ENCODE measurements around the gene C19orf47.

The C19orf47 gene

DNA sequence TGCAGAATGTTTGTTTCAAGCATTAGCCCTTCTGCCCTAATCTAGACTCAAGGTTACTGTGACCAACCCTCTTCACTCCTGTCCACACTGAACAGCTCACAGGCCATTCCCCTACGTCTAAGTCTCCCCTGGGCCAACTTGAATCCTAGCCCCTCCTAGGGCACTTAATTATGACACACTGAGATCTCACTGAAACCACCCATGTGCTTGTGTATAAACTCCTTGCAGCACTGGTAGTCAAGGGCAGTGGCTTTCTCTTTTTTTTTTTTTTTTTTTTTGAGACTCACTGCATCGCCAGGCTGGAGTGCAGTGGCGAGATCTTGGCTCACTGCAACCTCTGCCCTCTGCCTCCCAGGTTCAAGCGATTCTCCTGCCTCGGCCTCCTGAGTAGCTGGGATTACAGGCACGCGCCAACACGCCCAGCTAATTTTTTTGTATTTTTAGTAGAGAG, 61.2 kb downstream of the C19orf47 start:
- Histone ChIP-seq H3K4me1 (ENCODE audit: low read length) (0 out of 2 replicates have a peak, but pooled peaks cover 10% of the 10 kb centered on the region), H3K9me2 (replicated peaks; ENCODE audit: insufficient read depth, low read length) (no peaks in the 10 kb centered on the region), H3K36me3 (replicated peaks; ENCODE audit: insufficient read depth, low read length) (no peaks in the 10 kb centered on the region), H3K9ac (ENCODE audit: low read length) (no peak overlapping the region), H3K27me3 (replicated peaks; ENCODE audit: insufficient read depth, low read length) (no peaks in the 10 kb centered on the region), H3K27ac (ENCODE audit: low read length) (no peak overlapping the region), H3F3A (ENCODE audit: insufficient read depth, low read length) (peaks cover 4% of the 10 kb centered on the region), H2AFZ (ENCODE audit: low read length) (0 out of 2 replicates have a peak overlapping the region, but pooled peaks have one; percentile 4), H3K9me3 (replicated peaks; ENCODE audit: insufficient read depth, low read length) (no peaks in the 10 kb centered on the region), H3K4me3 (ENCODE audit: low read length) (no peak overlapping the region), H3K4me2 (ENCODE audit: low read depth, low read length) (no peak overlapping the region), H3K79me2 (ENCODE audit: low read length) (peaks cover 31% of the 10 kb centered on the region), H4K20me1 (ENCODE audit: insufficient read depth, low read length) (no peaks in the 10 kb centered on the region)
- TF ChIP-seq, protein P1, sequence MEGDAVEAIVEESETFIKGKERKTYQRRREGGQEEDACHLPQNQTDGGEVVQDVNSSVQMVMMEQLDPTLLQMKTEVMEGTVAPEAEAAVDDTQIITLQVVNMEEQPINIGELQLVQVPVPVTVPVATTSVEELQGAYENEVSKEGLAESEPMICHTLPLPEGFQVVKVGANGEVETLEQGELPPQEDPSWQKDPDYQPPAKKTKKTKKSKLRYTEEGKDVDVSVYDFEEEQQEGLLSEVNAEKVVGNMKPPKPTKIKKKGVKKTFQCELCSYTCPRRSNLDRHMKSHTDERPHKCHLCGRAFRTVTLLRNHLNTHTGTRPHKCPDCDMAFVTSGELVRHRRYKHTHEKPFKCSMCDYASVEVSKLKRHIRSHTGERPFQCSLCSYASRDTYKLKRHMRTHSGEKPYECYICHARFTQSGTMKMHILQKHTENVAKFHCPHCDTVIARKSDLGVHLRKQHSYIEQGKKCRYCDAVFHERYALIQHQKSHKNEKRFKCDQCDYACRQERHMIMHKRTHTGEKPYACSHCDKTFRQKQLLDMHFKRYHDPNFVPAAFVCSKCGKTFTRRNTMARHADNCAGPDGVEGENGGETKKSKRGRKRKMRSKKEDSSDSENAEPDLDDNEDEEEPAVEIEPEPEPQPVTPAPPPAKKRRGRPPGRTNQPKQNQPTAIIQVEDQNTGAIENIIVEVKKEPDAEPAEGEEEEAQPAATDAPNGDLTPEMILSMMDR (IDR thresholded peaks at IDR 0.05; ENCODE audit: low read length), result no peak
- TF ChIP-seq EZH2 (optimal IDR thresholded peaks at IDR 0.05; ENCODE audit: low read depth, low read length) (no peak), EZH2phosphoT487 (IDR thresholded peaks at IDR 0.05; ENCODE audit: low read length) (no peak)
- no peak for DNase-seq

DNA sequence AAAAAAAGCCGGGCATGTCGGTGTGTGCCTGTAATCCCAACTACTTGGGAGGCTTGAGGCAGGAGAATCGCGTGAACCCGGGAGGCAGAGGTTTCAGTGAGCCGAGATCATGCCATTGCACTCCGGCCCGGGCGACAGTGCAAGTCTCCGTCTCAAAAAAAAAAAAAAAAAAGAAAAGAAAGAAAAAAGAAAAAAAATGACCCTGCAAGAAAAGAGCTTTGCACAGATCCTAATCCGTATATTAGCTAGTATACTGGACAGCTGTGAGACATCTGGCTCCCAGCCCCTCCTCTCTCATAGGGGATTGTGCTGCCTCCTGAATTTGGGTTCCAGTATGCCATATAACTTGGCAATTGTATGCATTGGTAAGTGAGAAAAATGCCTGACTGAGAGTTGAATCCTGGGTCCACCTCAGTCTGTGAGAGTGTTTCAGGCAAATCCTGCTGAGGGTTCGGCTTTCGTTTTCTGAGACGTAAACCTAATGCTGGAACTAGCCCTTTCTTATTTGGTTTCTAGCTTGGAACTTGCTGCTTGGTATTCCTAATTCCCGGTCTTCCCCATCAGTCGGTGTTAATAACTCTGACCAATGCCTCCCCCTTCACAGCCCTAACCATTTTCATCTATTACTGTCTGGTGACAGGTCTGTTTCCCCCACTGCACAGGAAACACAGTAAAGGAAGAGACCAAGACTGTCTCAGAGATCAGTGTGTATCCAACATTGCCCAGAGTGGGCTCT, 61.8 kb downstream of the C19orf47 start:
- Histone ChIP-seq H4K20me1 (ENCODE audit: insufficient read depth, low read length) (no peaks in the 10 kb centered on the region), H2AFZ (ENCODE audit: low read length) (peak overlapping the region; percentile 90; the same call in 1 of the 2 replicates), H3K9me3 (replicated peaks; ENCODE audit: insufficient read depth, low read length) (no peaks in the 10 kb centered on the region), H3K36me3 (replicated peaks; ENCODE audit: insufficient read depth, low read length) (no peaks in the 10 kb centered on the region), H3K4me1 (ENCODE audit: low read length) (0 out of 2 replicates have a peak, but pooled peaks cover 10% of the 10 kb centered on the region), H3F3A (ENCODE audit: insufficient read depth, low read length) (peaks cover 4% of the 10 kb centered on the region), H3K79me2 (ENCODE audit: low read length) (peaks cover 37% of the 10 kb centered on the region), H3K9me2 (replicated peaks; ENCODE audit: insufficient read depth, low read length) (no peaks in the 10 kb centered on the region), H3K9ac (ENCODE audit: low read length) (no peak overlapping the region), H3K4me2 (ENCODE audit: low read depth, low read length) (peak overlapping the region; percentile 88; the same call in 1 of the 2 replicates), H3K27me3 (replicated peaks; ENCODE audit: insufficient read depth, low read length) (no peaks in the 10 kb centered on the region), H3K27ac (ENCODE audit: low read length) (peak overlapping the region; percentile 85; the same call in 1 of the 2 replicates), H3K4me3 (ENCODE audit: low read length) (no peak overlapping the region)
- TF ChIP-seq EZH2 (optimal IDR thresholded peaks at IDR 0.05; ENCODE audit: low read depth, low read length) (no peak), EZH2phosphoT487 (IDR thresholded peaks at IDR 0.05; ENCODE audit: low read length) (no peak)
- TF ChIP-seq, protein P1 (IDR thresholded peaks at IDR 0.05; ENCODE audit: low read length), result no peak
- no peak for DNase-seq

DNA sequence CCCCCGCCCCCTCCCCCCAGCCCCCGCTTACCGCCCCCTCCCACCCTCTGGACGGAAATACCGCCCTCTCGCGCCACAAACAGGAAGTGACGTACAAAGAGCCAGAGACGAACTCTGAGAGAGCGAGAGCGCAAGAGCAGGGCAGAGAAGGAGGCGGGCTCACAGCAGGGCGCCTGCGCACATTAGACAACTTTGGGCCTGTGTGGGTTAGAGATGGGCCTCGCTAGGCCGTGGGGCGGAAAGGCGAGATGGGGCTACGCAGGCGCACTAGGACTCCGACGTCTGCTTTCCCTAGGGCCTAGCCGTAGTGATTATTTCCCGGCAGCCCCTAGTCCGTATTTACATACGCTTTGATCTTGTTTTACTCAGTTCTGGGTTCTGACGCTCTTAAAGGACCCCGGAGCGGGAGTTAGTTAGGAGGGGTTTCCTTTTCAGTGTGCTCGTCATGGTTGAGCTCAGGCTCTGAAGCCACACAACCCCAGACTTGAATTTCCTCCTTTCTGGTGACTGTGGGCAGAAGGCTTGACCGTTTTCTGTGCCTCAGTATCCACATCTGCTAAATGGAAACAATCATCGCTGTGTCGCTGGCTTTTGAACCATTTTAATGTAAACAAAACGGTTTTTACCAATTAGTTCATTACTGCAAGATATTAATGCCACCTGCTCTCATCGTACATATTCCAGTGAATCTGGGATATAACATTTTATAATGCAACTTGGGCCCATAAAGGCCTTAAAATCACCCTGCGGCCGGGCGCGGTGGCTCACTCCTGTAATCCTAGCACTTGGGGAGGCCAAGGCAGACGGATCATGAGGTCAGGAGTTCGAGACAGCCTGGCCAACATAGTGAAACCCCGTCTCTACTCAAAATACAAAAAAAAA, 62.6 kb downstream of the C19orf47 start:
- Histone ChIP-seq H3F3A (ENCODE audit: insufficient read depth, low read length) (peaks cover 4% of the 10 kb centered on the region), H2AFZ (ENCODE audit: low read length) (peak overlapping the region; percentile 90), H3K4me2 (ENCODE audit: low read depth, low read length) (peak overlapping the region; percentile 88), H3K27ac (ENCODE audit: low read length) (peak overlapping the region; percentile 85), H3K27me3 (replicated peaks; ENCODE audit: insufficient read depth, low read length) (no peaks in the 10 kb centered on the region), H4K20me1 (ENCODE audit: insufficient read depth, low read length) (no peaks in the 10 kb centered on the region), H3K4me3 (ENCODE audit: low read length) (peak overlapping the region; percentile 74), H3K9me2 (replicated peaks; ENCODE audit: insufficient read depth, low read length) (no peaks in the 10 kb centered on the region), H3K36me3 (replicated peaks; ENCODE audit: insufficient read depth, low read length) (no peaks in the 10 kb centered on the region), H3K9ac (ENCODE audit: low read length) (peak overlapping the region; percentile 85), H3K4me1 (ENCODE audit: low read length) (0 out of 2 replicates have a peak, but pooled peaks cover 10% of the 10 kb centered on the region), H3K79me2 (ENCODE audit: low read length) (peaks cover 45% of the 10 kb centered on the region), H3K9me3 (replicated peaks; ENCODE audit: insufficient read depth, low read length) (no peaks in the 10 kb centered on the region)
- TF ChIP-seq EZH2 (optimal IDR thresholded peaks at IDR 0.05; ENCODE audit: low read depth, low read length), result no peak
- no peak for TF ChIP-seq EZH2phosphoT487 (IDR thresholded peaks at IDR 0.05; ENCODE audit: low read length)
- TF ChIP-seq, protein P1 (IDR thresholded peaks at IDR 0.05; ENCODE audit: low read length), result no peak
- DNase-seq, result peak; percentile 100
